EH (cell line): ENCODE data around the gene SPAG5.

Experiments used
- DNase-seq: peaks from one replicate; pipeline ENCODE4 v3.0.0-alpha.2; 2015; ENCODE audit warnings: low read depth

Gene SPAG5

GRCh38 chr17:28573521-28573920, 25.3 kb downstream of the SPAG5 start:
- no peak for DNase-seq

DNA sequence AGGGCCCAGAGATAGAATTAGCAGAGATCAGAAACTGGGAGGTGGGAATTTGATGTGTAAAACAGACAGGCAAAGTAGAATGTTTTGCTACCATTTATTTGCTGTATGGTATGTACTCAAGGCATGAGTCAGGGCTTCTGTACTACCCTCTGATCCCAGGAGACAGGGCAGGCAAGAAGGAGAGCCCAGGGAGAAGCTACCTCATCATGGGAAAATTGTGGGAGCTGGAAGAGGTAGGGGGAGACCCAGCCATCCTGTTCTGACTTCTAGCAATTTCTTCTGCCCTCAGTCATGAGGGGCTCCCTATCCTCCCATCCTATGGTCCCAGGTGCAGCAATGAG, 25.8 kb downstream of the SPAG5 start:
- no peak for DNase-seq

DNA sequence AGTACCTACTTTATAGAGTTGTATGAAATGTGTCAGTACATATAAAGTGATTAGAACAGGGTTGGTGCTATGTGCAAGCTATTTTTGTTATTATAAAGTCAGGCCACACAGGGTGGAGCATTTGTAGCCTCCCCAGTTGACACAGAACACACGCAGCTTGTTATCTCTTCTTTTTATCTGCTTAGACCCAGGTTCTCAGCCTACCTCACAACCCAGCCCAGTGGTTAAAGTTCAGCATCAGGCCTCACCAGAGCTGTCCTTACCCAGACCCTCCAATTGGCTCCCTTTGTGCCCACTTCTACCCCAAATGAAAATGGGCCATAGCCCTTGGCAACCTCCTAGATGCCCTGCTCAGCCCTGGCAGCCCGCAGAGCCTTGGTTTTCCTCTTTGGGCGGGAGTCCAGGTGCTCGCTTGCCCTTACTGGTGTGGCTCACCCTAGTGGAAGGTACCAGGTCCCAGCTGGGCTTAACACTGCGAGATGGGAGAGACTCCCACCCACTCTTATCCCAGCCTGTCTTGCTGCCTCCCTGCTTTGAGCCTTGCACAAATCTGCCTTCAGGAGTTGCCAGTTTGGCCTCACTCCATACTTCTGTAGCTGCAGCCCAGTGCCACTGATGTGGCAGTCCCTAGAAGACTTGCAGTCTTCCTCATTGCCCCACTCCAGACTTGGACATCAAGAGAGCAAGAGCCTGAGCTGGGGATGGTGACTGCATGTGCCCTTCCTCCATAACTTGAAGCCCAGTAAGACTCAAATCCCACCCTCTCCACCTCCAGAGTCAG, 26.4 kb downstream of the SPAG5 start:
- no peak for DNase-seq

DNA sequence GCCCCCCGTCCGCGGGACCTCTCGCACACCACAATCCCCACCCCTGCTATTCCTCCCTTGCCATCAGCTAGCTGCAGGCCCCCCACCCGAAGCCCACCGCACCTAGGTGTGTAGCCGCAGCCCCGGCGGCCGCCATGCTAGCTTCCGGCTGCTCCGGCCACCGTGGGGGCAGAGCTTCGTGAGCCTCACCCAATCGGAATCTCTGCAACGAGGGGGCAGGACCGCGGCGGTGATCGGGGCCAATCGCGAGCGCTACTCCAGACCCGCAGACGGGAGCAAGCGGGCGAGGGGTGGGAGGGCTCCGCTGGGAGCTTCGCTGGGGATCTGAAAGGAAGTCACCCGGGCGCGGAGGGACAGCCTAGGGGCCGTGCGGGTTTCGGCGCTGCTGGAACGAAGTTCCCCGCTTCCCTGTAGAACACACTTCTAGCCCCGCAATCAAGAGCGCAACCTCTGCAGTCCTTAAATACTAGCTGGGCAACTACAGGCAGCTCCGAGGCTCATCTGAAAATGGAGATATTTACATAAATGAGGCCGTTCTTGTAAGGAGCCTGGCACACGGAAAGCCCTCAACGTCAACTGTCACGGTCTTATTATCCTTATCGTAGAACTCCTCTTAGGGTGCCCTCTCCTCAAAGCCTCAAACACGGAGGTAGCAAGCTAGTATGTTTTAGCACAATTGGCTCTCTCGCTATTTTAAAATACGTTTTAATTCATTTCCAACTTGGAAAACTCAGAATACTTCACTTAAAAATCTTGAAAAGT, 27.3 kb downstream of the SPAG5 start, which contains the start of gene PIGS:
PIGS (minus strand) TSS at position 164 of the 762 bp plus-strand sequence; CDS start at position 136, 28 bp downstream.
- DNase-seq = peak; percentile 93

DNA sequence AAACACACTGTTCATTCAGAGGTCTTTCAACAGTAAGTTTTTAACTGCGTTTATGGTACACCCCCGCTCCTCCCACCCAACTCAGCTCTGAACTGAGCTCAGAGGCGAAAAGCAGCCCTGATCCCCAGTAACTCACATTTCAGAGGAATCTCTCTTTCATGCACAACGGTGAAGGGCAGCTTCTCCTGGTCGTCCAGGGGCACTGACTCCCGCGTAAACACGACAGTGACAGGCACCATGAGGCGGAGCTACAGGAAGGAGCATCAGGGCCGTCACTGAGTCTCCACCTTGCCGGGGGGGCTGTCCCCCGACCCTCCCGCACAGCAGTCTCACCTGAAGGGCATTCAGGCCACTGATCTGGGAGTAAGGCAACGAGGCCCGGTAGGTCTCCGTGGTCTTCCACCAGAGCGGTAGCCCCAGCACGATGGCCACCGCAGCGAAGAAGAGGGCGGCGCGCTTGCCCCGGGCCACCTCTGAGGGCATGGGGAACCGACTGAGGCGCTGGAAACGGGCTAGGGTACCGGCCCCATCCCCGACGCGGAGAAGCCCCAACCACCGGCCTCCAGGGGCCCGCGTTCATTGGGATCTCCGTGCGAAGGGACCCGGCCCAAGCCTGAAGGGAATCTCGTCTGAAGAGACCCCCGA, 28.0 kb downstream of the SPAG5 start:
- peak; percentile 30 for DNase-seq

- no peak for DNase-seq
Measured at GRCh38 chr17:28569446-28569845, 29.4 kb downstream of the SPAG5 start.

- no peak for DNase-seq
Measured at GRCh38 chr17:28567604-28568003, 31.2 kb downstream of the SPAG5 start.

DNA sequence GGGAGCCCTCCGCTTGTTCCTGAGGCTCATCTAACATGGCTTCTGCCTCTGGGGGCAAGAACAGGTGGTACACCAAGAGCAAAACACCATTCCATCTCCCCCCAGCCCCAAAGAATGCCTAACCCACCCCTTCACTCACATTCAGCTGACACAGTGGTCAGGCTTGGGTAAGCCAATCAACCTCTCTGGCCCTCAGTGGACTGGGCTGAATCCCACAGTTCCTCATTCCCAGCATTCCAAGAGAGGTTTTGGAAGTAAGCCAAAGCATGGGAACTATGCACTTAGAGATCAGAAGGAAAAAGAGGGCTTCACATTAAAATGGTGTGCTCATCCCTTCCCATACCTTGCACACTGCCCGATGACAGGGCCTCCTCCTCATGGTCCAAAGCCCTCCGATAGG, 35.4 kb downstream of the SPAG5 start:
- peak; percentile 89 for DNase-seq

DNA sequence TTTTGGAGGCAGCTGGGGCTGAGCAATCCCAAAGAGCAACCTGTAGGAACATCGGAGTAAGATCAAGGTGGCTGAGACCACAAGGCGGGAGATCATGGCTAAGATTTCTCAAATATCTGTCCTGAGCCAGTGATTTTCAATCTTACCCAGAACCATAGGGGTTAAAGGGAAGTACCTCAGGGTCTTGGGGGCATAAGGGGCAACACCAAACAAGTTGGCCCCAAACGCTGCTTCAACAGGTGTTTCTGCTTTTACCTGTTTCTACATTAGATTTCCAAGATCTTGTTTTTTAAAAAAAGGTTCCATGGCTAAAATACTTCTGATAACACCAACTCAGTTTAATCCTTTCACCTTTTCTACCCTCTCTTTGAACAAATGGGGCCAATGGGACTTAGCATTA, 43.8 kb downstream of the SPAG5 start:
- no peak for DNase-seq

DNA sequence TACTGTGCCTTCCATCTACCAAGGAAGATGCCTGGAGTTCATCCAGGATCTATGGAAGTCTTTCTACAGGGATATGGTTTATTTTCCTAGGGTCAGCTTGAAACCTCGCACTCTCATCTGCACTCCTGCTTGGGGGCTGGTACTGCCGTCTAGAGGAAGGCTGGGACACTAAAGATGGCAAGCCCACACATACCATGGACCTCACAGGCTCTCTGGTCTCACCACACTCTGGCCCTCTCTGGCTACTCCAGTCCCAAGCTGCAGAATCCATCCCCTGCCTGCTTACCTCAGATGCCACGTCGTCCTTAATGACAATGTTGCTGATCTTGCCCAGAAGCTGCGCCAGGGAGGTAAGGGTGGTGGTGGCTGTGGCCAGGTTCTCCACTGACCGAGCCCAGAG, 44.3 kb downstream of the SPAG5 start:
- peak; percentile 25 for DNase-seq

DNA sequence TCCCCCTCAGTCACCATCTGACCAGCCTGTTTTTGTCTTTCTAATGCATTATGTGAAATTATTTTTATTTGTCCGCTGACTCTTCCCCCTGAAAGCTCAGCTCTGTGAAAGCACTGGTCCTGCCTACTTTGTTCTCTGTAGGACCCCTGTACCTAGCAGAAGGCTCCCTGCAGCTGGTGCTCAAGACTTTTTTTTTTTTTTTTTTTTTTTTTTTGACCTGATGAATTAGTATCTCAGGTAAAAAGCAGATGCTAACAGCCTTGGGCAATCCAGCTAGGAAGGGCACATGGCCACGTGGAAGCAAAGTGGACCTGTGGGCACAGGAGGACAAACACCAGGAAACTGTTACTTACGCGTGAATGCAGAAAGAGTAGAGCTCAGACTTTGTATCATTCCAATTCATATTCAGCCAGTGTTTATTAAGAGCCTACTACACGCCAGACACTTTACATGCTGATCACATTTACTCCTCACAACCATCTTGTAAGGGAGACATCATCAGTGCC, 45.8 kb downstream of the SPAG5 start:
- DNase-seq = no peak

DNA sequence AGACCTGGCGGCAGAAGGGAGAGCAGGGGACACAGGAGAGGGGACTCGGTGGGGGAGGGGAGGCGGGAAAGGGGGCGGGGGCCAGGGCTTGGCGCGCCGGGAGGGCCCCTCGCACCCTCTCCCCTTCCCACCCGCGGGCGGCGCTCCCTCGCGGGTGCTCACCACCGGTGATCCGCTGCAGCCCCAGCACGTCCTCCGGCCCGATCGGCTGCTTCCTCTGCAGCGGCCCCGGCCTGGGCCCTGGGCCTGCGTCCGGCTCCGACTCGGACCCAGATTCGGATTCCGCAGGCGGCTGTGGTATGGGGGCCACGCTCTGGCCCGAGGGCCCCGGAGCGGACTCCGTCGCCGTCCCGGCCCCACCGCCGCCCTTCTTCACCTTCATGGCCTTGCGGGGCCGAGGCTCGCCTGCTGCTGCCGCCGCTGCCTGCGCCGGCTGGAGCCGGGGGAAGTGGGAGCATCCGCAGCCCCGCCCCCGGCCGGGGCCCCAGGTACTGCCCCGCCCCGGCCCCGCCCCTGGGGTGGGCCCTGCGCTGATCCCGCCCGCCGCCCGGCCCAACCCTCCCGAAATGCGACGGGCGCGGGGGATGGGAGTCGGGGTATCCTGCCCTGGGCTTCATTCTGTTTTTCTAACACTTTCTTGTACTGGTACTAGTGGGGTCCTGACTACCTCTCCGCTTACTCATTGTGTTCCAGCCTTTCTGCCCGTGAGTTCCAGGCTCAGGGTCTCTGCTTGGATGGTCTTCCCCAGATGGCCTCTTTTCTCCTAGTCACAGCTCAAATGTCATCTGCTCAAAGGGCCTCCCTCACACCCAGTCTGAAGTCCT, 46.4 kb downstream of the SPAG5 start, which contains the start of gene UNC119:
UNC119 (minus strand) TSS at position 449 of the 824 bp plus-strand sequence; CDS start at position 382, 67 bp downstream.
- peak; percentile 78 for DNase-seq

DNA sequence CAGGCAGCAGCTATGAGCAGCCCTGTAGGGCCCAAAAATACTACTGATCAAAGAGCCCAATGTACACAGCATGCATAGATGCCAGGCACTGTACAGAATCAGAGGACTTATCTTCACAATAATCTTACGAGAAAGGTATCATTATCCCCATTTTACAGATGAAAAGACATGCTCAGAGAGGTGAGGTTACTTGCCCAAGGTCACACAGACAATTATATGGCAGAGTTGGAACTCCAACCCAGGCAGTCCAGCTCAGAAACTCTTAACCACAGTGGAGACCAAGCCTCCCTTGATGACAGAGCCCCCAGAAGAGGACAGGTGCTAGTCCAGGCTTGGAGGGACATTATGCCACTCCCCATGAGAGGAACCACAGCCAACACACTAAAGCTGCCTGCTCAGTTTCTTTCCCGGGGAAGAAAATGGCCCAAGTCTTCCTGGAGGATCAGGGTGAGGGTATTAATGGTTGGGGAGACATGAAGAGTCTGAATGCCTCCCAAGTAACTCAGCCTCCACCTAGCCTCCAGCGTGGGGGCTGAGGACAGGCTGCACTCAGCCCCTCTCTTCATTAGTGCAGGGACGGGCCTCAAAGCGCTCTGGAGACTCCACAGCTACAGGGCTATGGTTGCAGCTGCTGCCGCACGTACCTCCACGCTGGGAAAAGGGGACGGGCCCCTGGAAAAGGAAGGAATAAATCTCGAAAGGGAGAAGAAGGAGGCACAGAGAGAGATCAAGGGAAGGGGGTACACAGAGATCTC, 47.2 kb downstream of the SPAG5 start:
- DNase-seq = peak; percentile 43

- DNase-seq = no peak
Measured at GRCh38 chr17:28550858-28551257, 48.0 kb downstream of the SPAG5 start.

GRCh38 chr17:28549236-28550132, 49.3 kb downstream of the SPAG5 start:
- DNase-seq = no peak

- no peak for DNase-seq
Measured at GRCh38 chr17:28548417-28549130, 50.3 kb downstream of the SPAG5 start.

- peak; percentile 79 for DNase-seq
Measured at GRCh38 chr17:28547623-28548416, 51.0 kb downstream of the SPAG5 start.

GRCh38 chr17:28547096-28547622, 51.7 kb downstream of the SPAG5 start:
- DNase-seq = no peak
